ENCODE data around the gene LSM14B.

GRCh38 chr20:62149532-62150309 lies 27.4 kb downstream of the LSM14B start:
- TF ChIP-seq CTCF (IDR thresholded peaks at IDR 0.05) (no peak), POLR2A (IDR thresholded peaks at IDR 0.05) (no peak), POLR2AphosphoS5 (IDR thresholded peaks at IDR 0.05; ENCODE audit: insufficient read depth in 1 of 2, low read depth in 1 of 2) (peak in 1 of 2 donors; percentile 10)

Measured in vagina (tissue), 2 donors.